Left lung (tissue), 10 donors: Measurements from ENCODE around the gene CDH4. TPM values are rescaled to one million over a fixed set of nuclear protein-coding genes. Genes with fewer than 3 reads are reported as not detected.
A peak's percentile ranks its signal among the peaks of the same experiment; 100 is the strongest.

Experiments
- ATAC-seq: fragments of 200-7000 bp; cut with Tn5 transposase; one replicate; pipeline ENCODE4 v1.9.1; 2020; ENCODE audit warnings: moderate library complexity
- DNase-seq, 4 donors: peaks; one replicate each; pipeline ENCODE4 v3.0.0-alpha.2; 2013 to 2020
- H3K27ac ChIP-seq, 2 donors: fragments of 200-600 bp; sonication (generic) in 1 of 2; one replicate each; pipeline versions ENCODE4 v1.5.0 to v1.8.0; 2020 to 2021
- H3K27me3 ChIP-seq, 2 donors: fragments of 200-600 bp; sonication (generic) in 1 of 2; one replicate each; pipeline versions ENCODE4 v1.5.0 to v1.8.0; 2020 to 2021
- H3K36me3 ChIP-seq, 2 donors: fragments of 200-600 bp; sonication (generic) in 1 of 2; one replicate each; pipeline versions ENCODE4 v1.5.0 to v1.8.0; 2020 to 2021
- H3K4me1 ChIP-seq, 2 donors: fragments of 200-600 bp; one replicate each; pipeline ENCODE4 v1.8.0; 2021
- H3K4me3 ChIP-seq, 2 donors: fragments of 200-600 bp; sonication (generic) in 1 of 2; one replicate each; pipeline versions ENCODE4 v1.5.0 to v1.8.0; 2020 to 2021; ENCODE audit warnings: mild to moderate bottlenecking in 1 of 2
- H3K9me3 ChIP-seq, 2 donors: fragments of 200-600 bp; sonication (generic) in 1 of 2; one replicate each; pipeline versions ENCODE4 v1.5.0 to v1.8.0; 2020 to 2021
- CTCF ChIP-seq, 2 donors: fragments of 200-600 bp; sonication (generic) in 1 of 2; IDR thresholded peaks; one replicate each; pipeline versions ENCODE4 v1.5.0 to v1.8.0; 2021; ENCODE audit warnings: antibody characterized with exemption in 2 of 2
- intact Hi-C, 2 donors: fragments of 100-400 bp; cut with DNase I; formaldehyde crosslinking; loops; one replicate each; pipeline versions ENCODE4 v1.11.2 to v1.14.2; 2022
- polyA plus RNA-seq, 6 donors: library from polyadenylated mRNA; unstranded; fragments of 120-200 nt; gene quantifications; one replicate each; pipeline ENCODE4 v1.2.1, GENCODE V29; 2013; ENCODE audit not compliant: insufficient read length in 6 of 6
- total RNA-seq, 2 donors: library from RNA; stranded (reverse); fragmentation: NEBNext Ultra II Directional; extraction: Animal tissue kit (Norgen Biotek cat#: 25700); gene quantifications; one replicate each; pipeline ENCODE4 v1.2.1, GENCODE V29; 2021
- donor health status: DM: no; HTN: yes; CAD: no.
- donor health status: DM: no; HTN: no; CAD: no.

Gene CDH4
- total and polyA plus RNA-seq, 8 donors: 0.24 to 10.8 (median 5.1) TPM

GRCh38 chr20:61759286-61760065, 507.4 kb downstream of the CDH4 start:
- no peaks in the 10 kb centered on the region for H3K36me3 ChIP-seq
- intact Hi-C loops: no loop called here
- H3K27ac ChIP-seq: no peak overlapping the region
- DNase-seq (peak in 2 of 4 donors; percentile 19 to 50), ATAC-seq (no peak)
- no peaks in the 10 kb centered on the region for H3K4me1 ChIP-seq
- TF ChIP-seq CTCF (IDR thresholded peaks at IDR 0.05): no peak
- peaks cover 0 to 2% of the 10 kb centered on the region in 2 donors for H3K9me3 ChIP-seq
- H3K4me3 ChIP-seq: no peak overlapping the region
- H3K27me3 ChIP-seq: peaks cover 0 to 52% of the 10 kb centered on the region in 2 donors

- peaks cover 0 to 59% of the 10 kb centered on the region in 2 donors for H3K27me3 ChIP-seq
- no peak overlapping the region for H3K4me3 ChIP-seq
- H3K36me3 ChIP-seq: no peaks in the 10 kb centered on the region
- ATAC-seq: no peak
- no peak overlapping the region for H3K27ac ChIP-seq
- H3K4me1 ChIP-seq: no peaks in the 10 kb centered on the region
- intact Hi-C loops: no loop called here
- no peak for TF ChIP-seq CTCF (IDR thresholded peaks at IDR 0.05)
- H3K9me3 ChIP-seq: peaks cover 0 to 2% of the 10 kb centered on the region in 2 donors
- DNase-seq: peak in 1 of 4 donors; percentile 18
Measured at GRCh38 chr20:61760321-61760720, 508.3 kb downstream of the CDH4 start.

GRCh38 chr20:61760731-61761130, 508.7 kb downstream of the CDH4 start:
- peaks cover 0 to 2% of the 10 kb centered on the region in 2 donors for H3K9me3 ChIP-seq
- TF ChIP-seq CTCF (IDR thresholded peaks at IDR 0.05): no peak
- H3K27me3 ChIP-seq: peaks cover 0 to 63% of the 10 kb centered on the region in 2 donors
- no peaks in the 10 kb centered on the region for H3K36me3 ChIP-seq
- DNase-seq (no peak), ATAC-seq (no peak)
- intact Hi-C loops: no loop called here
- H3K27ac ChIP-seq: no peak overlapping the region
- H3K4me1 ChIP-seq: no peaks in the 10 kb centered on the region
- no peak overlapping the region for H3K4me3 ChIP-seq

- Histone ChIP-seq H3K27ac (no peak overlapping the region), H3K4me1 (no peaks in the 10 kb centered on the region), H3K9me3 (peaks cover 0 to 5% of the 10 kb centered on the region in 2 donors), H3K36me3 (no peaks in the 10 kb centered on the region), H3K27me3 (peaks cover 0 to 69% of the 10 kb centered on the region in 2 donors), H3K4me3 (no peak overlapping the region)
- no peak for TF ChIP-seq CTCF (IDR thresholded peaks at IDR 0.05)
- ATAC-seq: no peak
- peak in 2 of 4 donors; percentile 23 to 59 for DNase-seq
- intact Hi-C loops: no loop called here
Measured at GRCh38 chr20:61761453-61762166, 509.5 kb downstream of the CDH4 start.

- H3K36me3 ChIP-seq: no peaks in the 10 kb centered on the region
- ATAC-seq (no peak), DNase-seq (peak in 1 of 4 donors; percentile 8)
- TF ChIP-seq CTCF (IDR thresholded peaks at IDR 0.05): no peak
- no peaks in the 10 kb centered on the region for H3K4me1 ChIP-seq
- intact Hi-C loops: no loop called here
- no peak overlapping the region for H3K27ac ChIP-seq
- H3K27me3 ChIP-seq: peaks cover 0 to 75% of the 10 kb centered on the region in 2 donors
- peaks cover 0 to 8% of the 10 kb centered on the region in 2 donors for H3K9me3 ChIP-seq
- H3K4me3 ChIP-seq: no peak overlapping the region
Measured at GRCh38 chr20:61762167-61762710, 510.2 kb downstream of the CDH4 start.
